ENCODE results near the gene KCTD2. TPM values are rescaled to one million over a fixed set of nuclear protein-coding genes. Genes with fewer than 3 reads are reported as not detected.

The KCTD2 gene
- total and polyA plus RNA-seq, 2 of the 13 experiments (the other 11 are each of a cell fraction or from before 2014, with no cell fraction given): 28.3 to 32.6 TPM

- TF ChIP-seq ZNF652 (CRISPR knock-in tag; IDR thresholded peaks at IDR 0.05; ENCODE audit: borderline replicate concordance, low read depth) (peak; percentile 31; the same call in 1 of the 2 replicates), ZNF891 (CRISPR knock-in tag; IDR thresholded peaks at IDR 0.05) (peak; percentile 94), KDM6A (CRISPR knock-in tag; IDR thresholded peaks at IDR 0.05; ENCODE audit: low read depth) (peak; percentile 49; the same call in 1 of the 2 replicates), NAIF1 (CRISPR knock-in tag; IDR thresholded peaks at IDR 0.05; ENCODE audit: borderline replicate concordance) (peak; percentile 64; the same call in 1 of the 2 replicates), NR2F2 (IDR thresholded peaks at IDR 0.05; ENCODE audit: borderline replicate concordance, low read depth) (peak; percentile 50; the same call in 1 of the 2 replicates), PITX1 (CRISPR knock-in tag; IDR thresholded peaks at IDR 0.05) (peak; percentile 64; the same call in 1 of the 2 replicates), ATAD3A (CRISPR knock-in tag; IDR thresholded peaks at IDR 0.05) (no peak; the same call in 1 of the 2 replicates), FOSL2 (CRISPR knock-in tag; IDR thresholded peaks at IDR 0.05) (peak; percentile 65), ZNF296 (CRISPR knock-in tag; conservative IDR thresholded peaks at IDR 0.05) (peak; percentile 82), SKI (IDR thresholded peaks at IDR 0.05; ENCODE audit: partially characterized antibody) (peak; percentile 75), HBP1 (CRISPR knock-in tag; IDR thresholded peaks at IDR 0.05; ENCODE audit: low read depth) (peak; percentile 96), ZNF740 (CRISPR knock-in tag; IDR thresholded peaks at IDR 0.05) (no peak; the same call in 1 of the 2 replicates), ZNF775 (CRISPR knock-in tag; IDR thresholded peaks at IDR 0.05; ENCODE audit: borderline replicate concordance) (peak; percentile 94), CCAR2 (optimal IDR thresholded peaks at IDR 0.05; ENCODE audit: low read depth, low read length) (no peak), ZIK1 (CRISPR knock-in tag; IDR thresholded peaks at IDR 0.05; ENCODE audit: borderline replicate concordance, low read depth) (peak; percentile 89; the same call in 1 of the 2 replicates), KLF12 (CRISPR knock-in tag; IDR thresholded peaks at IDR 0.05; ENCODE audit: borderline replicate concordance) (peak; percentile 97), ZNF205 (CRISPR knock-in tag; IDR thresholded peaks at IDR 0.05) (peak; percentile 88), ZNF530 (CRISPR knock-in tag; IDR thresholded peaks at IDR 0.05; ENCODE audit: low read depth) (no peak), GABPA (IDR thresholded peaks at IDR 0.05; ENCODE audit: low read depth, low read length) (peak; percentile 83), GABPA (CRISPR knock-in tag; IDR thresholded peaks at IDR 0.05; ENCODE audit: low read depth) (peak; percentile 94), NR2F6 (IDR thresholded peaks at IDR 0.05) (no peak), NR2F6 (CRISPR knock-in tag; IDR thresholded peaks at IDR 0.05) (no peak; the same call in 1 of the 2 replicates), ZNF501 (CRISPR knock-in tag; IDR thresholded peaks at IDR 0.05) (peak; percentile 95), CC2D1A (CRISPR knock-in tag; IDR thresholded peaks at IDR 0.05) (no peak; the same call in 1 of the 2 replicates), EZH2 (conservative IDR thresholded peaks at IDR 0.05; ENCODE audit: low read depth, low read length) (no peak), ZSCAN30 (CRISPR knock-in tag; IDR thresholded peaks at IDR 0.05) (peak; percentile 97), SOX5 (CRISPR knock-in tag; IDR thresholded peaks at IDR 0.05; ENCODE audit: borderline replicate concordance) (peak; percentile 63), HOXA7 (CRISPR knock-in tag; IDR thresholded peaks at IDR 0.05) (no peak), ZNF383 (CRISPR knock-in tag; IDR thresholded peaks at IDR 0.05; ENCODE audit: borderline replicate concordance) (0 out of 2 replicates have a peak, but pooled peaks have one; percentile 43), MED13 (CRISPR knock-in tag; IDR thresholded peaks at IDR 0.05) (peak; percentile 73), SALL2 (CRISPR knock-in tag; IDR thresholded peaks at IDR 0.05) (peak; percentile 97), RXRB (CRISPR knock-in tag; IDR thresholded peaks at IDR 0.05; ENCODE audit: borderline replicate concordance) (peak; percentile 85; the same call in 1 of the 2 replicates)
These were observed 34.5 kb upstream of the KCTD2 start, which contains the start of gene MRPL58 (continued) for GRCh38 chr17:75012346-75013091.

Data from HepG2 (cell line).